ENCODE data around the gene FRMD4A.

DNA sequence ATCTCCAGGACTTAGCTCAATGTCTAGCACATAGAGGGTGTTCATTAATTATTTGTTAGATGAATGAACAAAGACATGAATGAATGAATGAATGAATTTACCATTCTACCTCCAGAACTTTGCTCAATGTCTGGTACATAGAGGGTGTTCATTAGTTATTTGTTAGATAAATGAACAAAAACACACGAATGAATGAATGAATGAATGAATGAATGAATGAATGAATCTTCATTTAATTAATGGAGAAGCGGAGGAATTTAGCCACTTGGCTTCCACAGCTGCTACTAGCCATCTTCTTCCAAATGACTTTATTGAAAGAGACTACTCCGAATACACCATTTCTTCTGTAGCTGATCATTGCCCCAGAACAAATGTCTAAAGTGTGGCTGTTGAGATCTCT lies 368.9 kb downstream of the FRMD4A start:
- TF ChIP-seq CTCF (IDR thresholded peaks at IDR 0.05) (no peak), POLR2A (IDR thresholded peaks at IDR 0.05) (no peak), POLR2AphosphoS5 (IDR thresholded peaks at IDR 0.05) (no peak), EP300 (IDR thresholded peaks at IDR 0.05) (no peak)

All from stomach (tissue), 4 donors.